Bronchial epithelial cell (primary cell): Measurements from ENCODE around the gene LY6G6D. TPM values are rescaled to one million over a fixed set of nuclear protein-coding genes. Genes with fewer than 3 reads are reported as not detected.

Experiments
- DNase-seq: peaks from one replicate; pipeline ENCODE4 v3.0.0-alpha.2; 2010; ENCODE audit warnings: low read depth
- FAIRE-seq: peaks from 2 replicates; lab custom pipeline; 2011; peaks lifted over from hg19 to GRCh38; lab: Jason Lieb, UNC
- H3K27me3 ChIP-seq: 2 replicates; pipeline ENCODE4 v1.5.1; 2011; ENCODE audit warnings: low read length; ENCODE audit not compliant: control insufficient read depth, insufficient read depth
- H3K36me3 ChIP-seq: 2 replicates; pipeline ENCODE4 v1.5.1; 2011; ENCODE audit warnings: low read length; ENCODE audit not compliant: control insufficient read depth, insufficient read depth
- H3K4me3 ChIP-seq: 2 replicates; pipeline ENCODE4 v1.5.1; 2011; ENCODE audit warnings: mild to moderate bottlenecking, low read depth, low read length, control low read depth
- total RNA-seq: library from RNA; depleted of rRNA; stranded (reverse); fragments of >200 nt; gene quantifications from 2 replicates; pipeline ENCODE4 v1.2.1, GENCODE V29; 2014
- TF ChIP-seq, protein P1 (sequence below): IDR thresholded peaks from 2 replicates; pipeline ENCODE4 v1.5.1; 2011; ENCODE audit warnings: mild to moderate bottlenecking, moderate library complexity, low read length, control low read depth, inconsistent platforms; ENCODE audit not compliant: insufficient read depth, severe bottlenecking

Gene LY6G6D, protein sequence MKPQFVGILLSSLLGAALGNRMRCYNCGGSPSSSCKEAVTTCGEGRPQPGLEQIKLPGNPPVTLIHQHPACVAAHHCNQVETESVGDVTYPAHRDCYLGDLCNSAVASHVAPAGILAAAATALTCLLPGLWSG
- total RNA-seq, result not detected in 2 replicates

GRCh38 chr6:31715022-31715958 is at the start of gene LY6G6D:
Gene LY6G6D (plus strand): TSS chr6:31715348. CDS start chr6:31715356, 8 bp downstream.
- DNase-seq, result no peak
- FAIRE-seq, result no peak
- TF ChIP-seq, protein P1, sequence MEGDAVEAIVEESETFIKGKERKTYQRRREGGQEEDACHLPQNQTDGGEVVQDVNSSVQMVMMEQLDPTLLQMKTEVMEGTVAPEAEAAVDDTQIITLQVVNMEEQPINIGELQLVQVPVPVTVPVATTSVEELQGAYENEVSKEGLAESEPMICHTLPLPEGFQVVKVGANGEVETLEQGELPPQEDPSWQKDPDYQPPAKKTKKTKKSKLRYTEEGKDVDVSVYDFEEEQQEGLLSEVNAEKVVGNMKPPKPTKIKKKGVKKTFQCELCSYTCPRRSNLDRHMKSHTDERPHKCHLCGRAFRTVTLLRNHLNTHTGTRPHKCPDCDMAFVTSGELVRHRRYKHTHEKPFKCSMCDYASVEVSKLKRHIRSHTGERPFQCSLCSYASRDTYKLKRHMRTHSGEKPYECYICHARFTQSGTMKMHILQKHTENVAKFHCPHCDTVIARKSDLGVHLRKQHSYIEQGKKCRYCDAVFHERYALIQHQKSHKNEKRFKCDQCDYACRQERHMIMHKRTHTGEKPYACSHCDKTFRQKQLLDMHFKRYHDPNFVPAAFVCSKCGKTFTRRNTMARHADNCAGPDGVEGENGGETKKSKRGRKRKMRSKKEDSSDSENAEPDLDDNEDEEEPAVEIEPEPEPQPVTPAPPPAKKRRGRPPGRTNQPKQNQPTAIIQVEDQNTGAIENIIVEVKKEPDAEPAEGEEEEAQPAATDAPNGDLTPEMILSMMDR, result no peak
- Histone ChIP-seq H3K4me3 (no peak within 1 kb of the TSS), H3K27me3 (no peaks in the 10 kb centered on the region), H3K36me3 (no peaks in the 10 kb centered on the region)

DNA sequence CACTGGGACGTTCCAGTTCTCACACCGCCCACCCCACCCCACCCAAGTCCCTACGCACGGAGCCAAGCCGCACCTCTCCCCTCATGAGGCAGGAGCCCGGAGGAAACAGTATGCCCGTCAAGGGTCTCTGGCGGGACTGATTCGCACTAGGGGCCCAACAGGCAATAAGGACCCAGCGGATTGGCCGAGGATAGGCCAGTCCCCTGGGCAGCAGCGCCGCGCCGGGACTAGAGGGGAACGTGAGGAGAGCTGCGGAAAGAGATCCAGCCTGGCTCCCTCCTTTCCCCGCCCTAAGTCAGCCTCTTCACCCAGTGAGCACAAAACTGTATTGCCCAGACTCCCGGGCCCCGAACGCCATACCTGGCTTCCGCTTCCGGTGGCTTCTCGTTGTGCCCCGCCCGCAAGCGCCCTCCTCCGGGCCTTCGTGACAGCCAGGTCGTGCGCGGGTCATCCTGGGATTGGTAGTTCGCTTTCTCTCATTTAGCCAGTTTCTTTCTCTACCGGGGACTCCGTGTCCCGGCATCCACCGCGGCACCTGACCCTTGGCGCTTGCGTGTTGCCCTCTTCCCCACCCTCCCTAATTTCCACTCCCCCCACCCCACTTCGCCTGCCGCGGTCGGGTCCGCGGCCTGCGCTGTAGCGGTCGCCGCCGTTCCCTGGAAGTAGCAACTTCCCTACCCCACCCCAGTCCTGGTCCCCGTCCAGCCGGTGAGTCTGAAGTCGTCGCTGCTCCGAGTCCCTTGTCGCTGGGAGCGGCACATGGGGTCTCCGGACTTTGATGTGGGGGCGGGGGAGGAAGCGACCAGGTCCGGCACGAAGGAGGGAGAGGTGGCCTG is 49.4 kb upstream of the LY6G6D start, which contains the start of gene CSNK2B:
CSNK2B (plus strand) TSS at position 580 of the 836 bp plus-strand sequence. CDS start 752 bp downstream, outside the sequence.
- DNase-seq (peak; percentile 94), FAIRE-seq (no peak)
- H3K36me3 ChIP-seq, result peaks cover 19% of the 10 kb centered on the region
- H3K27me3 ChIP-seq, result no peaks in the 10 kb centered on the region
- TF ChIP-seq, protein P1, result no peak
- H3K4me3 ChIP-seq, result peak within 1 kb of the TSS; percentile 85

DNA sequence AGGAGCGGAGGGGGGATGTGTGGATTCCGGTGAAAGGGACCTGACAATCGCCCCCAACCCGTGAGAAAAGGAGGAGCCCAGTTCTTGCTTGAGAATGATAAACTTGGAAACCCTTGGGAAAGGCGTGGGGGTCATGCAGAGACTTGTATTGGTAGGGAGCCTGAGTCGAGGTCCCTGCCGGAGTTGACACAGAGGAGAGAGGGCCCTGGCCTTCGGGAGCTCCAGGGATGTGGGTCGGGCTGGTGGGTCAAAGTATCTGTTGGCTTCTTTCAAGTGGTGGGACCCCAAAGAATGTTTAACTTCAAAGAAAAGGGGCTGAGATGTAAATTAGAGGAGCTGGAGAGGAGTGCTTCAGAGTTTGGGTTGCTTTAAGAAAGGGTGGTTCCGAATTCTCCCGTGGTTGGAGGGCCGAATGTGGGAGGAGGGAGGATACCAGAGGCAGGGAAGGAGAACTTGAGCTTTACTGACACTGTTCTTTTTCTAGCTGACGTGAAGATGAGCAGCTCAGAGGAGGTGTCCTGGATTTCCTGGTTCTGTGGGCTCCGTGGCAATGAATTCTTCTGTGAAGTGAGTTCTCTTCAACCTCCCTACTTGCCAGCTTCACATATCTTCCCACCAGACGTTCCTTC is 48.7 kb upstream of the LY6G6D start:
- DNase-seq (no peak), FAIRE-seq (no peak)
- TF ChIP-seq, protein P1, result no peak
- peak overlapping the region; percentile 85 for H3K4me3 ChIP-seq
- no peaks in the 10 kb centered on the region for H3K27me3 ChIP-seq
- H3K36me3 ChIP-seq, result peaks cover 26% of the 10 kb centered on the region

DNA sequence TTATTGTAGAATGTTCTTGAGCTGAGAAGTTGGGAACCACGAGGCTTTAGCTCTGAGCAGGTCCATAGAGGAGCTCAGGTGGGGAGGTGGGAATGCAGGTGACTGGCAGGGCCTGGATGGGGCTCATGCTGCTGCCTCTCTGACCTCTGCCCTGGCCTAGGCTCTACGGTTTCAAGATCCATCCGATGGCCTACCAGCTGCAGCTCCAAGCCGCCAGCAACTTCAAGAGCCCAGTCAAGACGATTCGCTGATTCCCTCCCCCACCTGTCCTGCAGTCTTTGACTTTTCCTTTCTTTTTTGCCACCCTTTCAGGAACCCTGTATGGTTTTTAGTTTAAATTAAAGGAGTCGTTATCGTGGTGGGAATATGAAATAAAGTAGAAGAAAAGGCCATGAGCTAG is 45.5 kb upstream of the LY6G6D start, which contains the start of gene LY6G5B:
LY6G5B (plus strand) TSS at position 301 of the 400 bp plus-strand sequence. CDS start 975 bp downstream, outside the sequence.
- TF ChIP-seq, protein P1, result no peak
- peaks cover 33% of the 10 kb centered on the region for H3K36me3 ChIP-seq
- FAIRE-seq, result no peak

DNA sequence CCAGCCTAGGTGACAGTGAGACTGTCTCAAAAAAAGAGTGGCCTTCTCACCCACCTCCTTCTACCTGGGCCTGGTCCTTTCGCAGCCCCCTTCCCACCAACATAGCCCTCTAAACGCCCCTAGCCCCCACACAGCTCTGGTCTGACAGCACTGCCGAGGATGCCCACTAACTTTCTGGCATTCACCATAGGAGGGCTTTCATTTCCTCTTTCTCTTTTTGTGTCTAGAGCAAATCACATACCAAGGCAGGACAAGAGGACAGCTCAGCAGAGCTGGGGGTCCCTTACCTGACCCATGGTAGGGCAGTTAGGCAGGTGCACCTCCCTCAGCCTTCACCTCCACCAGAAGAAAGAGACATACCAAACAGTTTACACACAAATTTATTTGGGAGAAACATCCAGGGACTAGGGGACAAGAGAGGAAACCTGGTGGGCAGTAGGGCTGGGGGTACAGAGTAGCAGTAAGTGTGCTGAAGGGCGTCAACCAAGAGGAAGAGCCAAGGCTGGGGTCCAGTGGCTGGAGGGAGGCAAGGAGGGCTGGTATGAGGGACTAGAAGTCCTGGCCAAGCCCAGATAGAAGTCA is 38.7 kb upstream of the LY6G6D start:
- TF ChIP-seq, protein P1, result no peak
- no peak for DNase-seq
- H3K4me3 ChIP-seq, result no peak overlapping the region
- FAIRE-seq, result no peak
- H3K27me3 ChIP-seq, result no peaks in the 10 kb centered on the region
- peaks cover 9% of the 10 kb centered on the region for H3K36me3 ChIP-seq

More for the DNA sequence above, 45.5 kb upstream of the LY6G6D start, which contains the start of gene LY6G5B:
- DNase-seq, result no peak
- Histone ChIP-seq H3K4me3 (no peak within 1 kb of the TSS), H3K27me3 (no peaks in the 10 kb centered on the region)
